ENCODE data around the gene MRPL1. TPM values are rescaled to one million over a fixed set of nuclear protein-coding genes. Genes with fewer than 3 reads are reported as not detected.

MRPL1 gene
- total and polyA plus RNA-seq, 9 of the 15 experiments (the other 6 are each of a cell fraction or from before 2014, with no cell fraction given) = 38.4 to 75.7 (median 63.7) TPM

GRCh38 chr4:77818602-77819403, 43.8 kb upstream of the MRPL1 start, which contains the start of gene CNOT6L:
Gene CNOT6L (minus strand): TSS chr4:77819368. CDS start chr4:77819308, 60 bp downstream.
- Histone ChIP-seq H4K20me1 (replicated peaks; ENCODE audit: control insufficient read depth, insufficient read depth, low read length) (peaks cover 6% of the 10 kb centered on the region; the same call in 1 of the 2 replicates), H3K9me1 (ENCODE audit: control insufficient read depth, insufficient read depth, low read length) (no peaks in the 10 kb centered on the region), H3K36me3 (ENCODE audit: control insufficient read depth, insufficient read depth, low read length) (no peaks in the 10 kb centered on the region; the same call in 2 of the 3 replicates), H3K79me2 (ENCODE audit: control insufficient read depth, insufficient read depth, low read length) (peaks cover 66% of the 10 kb centered on the region), H3K4me2 (ENCODE audit: insufficient read depth, low read length) (peak within 1 kb of the TSS; percentile 93), H3K9ac (ENCODE audit: insufficient read depth in 1 of 2, low read depth in 2 of 2, low read length in 2 of 2) (peak within 1 kb of the TSS; percentile 84 to 97), H3K4me1 (replicated peaks in 1 of 2; ENCODE audit: control insufficient read depth in 2 of 2, insufficient read depth in 2 of 2, low read length in 2 of 2) (peaks cover 10 to 15% of the 10 kb centered on the region in 2 experiments; a peak in 4 of 5 replicates), H3K27ac (ENCODE audit: extremely low read depth, low read depth, low read length) (peak within 1 kb of the TSS; percentile 87), H3K4me3 (peak within 1 kb of the TSS; percentile 66), H3K9me3 (replicated peaks; ENCODE audit: control insufficient read depth, insufficient read depth, low read depth, low read length) (no peaks in the 10 kb centered on the region), H2AFZ (ENCODE audit: low read depth, low read length) (peak within 1 kb of the TSS; percentile 96), H3K27me3 (ENCODE audit: control insufficient read depth in 2 of 2, insufficient read depth in 2 of 2, low read length in 2 of 2) (no peaks in the 10 kb centered on the region)
- 1% methylated on average over 33 of the region's 89 CpGs for WGBS (ENCODE audit: insufficient coverage, low coverage, missing lambda C conversion rate)
- ChIA-PET CTCF (ENCODE audit: low intra/inter-chr PET ratio) (no interaction called here), POLR2A (interaction anchor here (0.6 to 3.5 kb wide), 7 partner anchors 10 to 43 kb away, joined by 3 to 22 read pairs (median 4); partner anchors contain the start of gene MRPL1)
- ATAC-seq (peak; percentile 72), FAIRE-seq (no peak), DNase-seq (ENCODE audit: extremely low read depth in 1 of 4, low spot score in 3 of 4) (peak; percentile 56 to 70 (median 60))
- no TSS peak for BruUV-seq (replicated peaks)
- in situ Hi-C loops (cut with MboI) (no loop called here), intact Hi-C loops (cut with micrococcal nuclease) (loop anchor here (1.0 to 10.0 kb wide), 2 partner anchors 43 to 74 kb away; partner anchors contain the start of gene MRPL1)
- TF ChIP-seq CTBP1 (IDR thresholded peaks at IDR 0.05; ENCODE audit: borderline replicate concordance) (peak; percentile 85), ZNF263 (CRISPR knock-in tag; IDR thresholded peaks at IDR 0.05; ENCODE audit: borderline replicate concordance) (no peak), NKRF (IDR thresholded peaks at IDR 0.05; ENCODE audit: borderline replicate concordance) (peak; percentile 73; the same call in 1 of the 2 replicates), ZFPM2 (CRISPR knock-in tag; IDR thresholded peaks at IDR 0.05) (no peak), ETS1 (conservative IDR thresholded peaks at IDR 0.05; ENCODE audit: control insufficient read depth, low read depth, low read length) (0 out of 2 replicates have a peak, but pooled peaks have one; percentile 37), MTF1 (CRISPR knock-in tag; IDR thresholded peaks at IDR 0.05; ENCODE audit: borderline replicate concordance) (no peak), CHD4 (IDR thresholded peaks at IDR 0.05; ENCODE audit: insufficient read depth, insufficient replicate concordance, low read depth, low read length, poor library complexity, severe bottlenecking) (no peak), CBX1 (IDR thresholded peaks at IDR 0.05; ENCODE audit: low read depth) (peak; percentile 35; the same call in 1 of the 2 replicates), ZC3H4 (CRISPR knock-in tag; IDR thresholded peaks at IDR 0.05; ENCODE audit: borderline replicate concordance) (peak; percentile 81), HOXB6 (CRISPR knock-in tag; IDR thresholded peaks at IDR 0.05; ENCODE audit: borderline replicate concordance) (no peak), CTCFL (IDR thresholded peaks at IDR 0.05; ENCODE audit: borderline replicate concordance, insufficient read depth, low read depth, low read length, poor library complexity, severe bottlenecking) (no peak), MTA2 (IDR thresholded peaks at IDR 0.05; ENCODE audit: low read depth) (no peak), ZNF282 (CRISPR knock-in tag; IDR thresholded peaks at IDR 0.05) (no peak), NCOA6 (IDR thresholded peaks at IDR 0.05) (peak; percentile 44; the same call in 1 of the 2 replicates), CBFB (CRISPR knock-in tag; IDR thresholded peaks at IDR 0.05) (no peak), NBN (IDR thresholded peaks at IDR 0.05; ENCODE audit: low read depth) (0 out of 2 replicates have a peak, but pooled peaks have one; percentile 41)

Measured in K562 (cell line).